Bronchus fibroblast of lung (primary cell): ENCODE results near the gene PRDM2. TPM values are rescaled to one million over a fixed set of nuclear protein-coding genes. Genes with fewer than 3 reads are reported as not detected.

ENCODE experiments used
- total RNA-seq: library from RNA; depleted of rRNA; stranded (reverse); fragments of >200 nt; gene quantifications from 2 replicates; pipeline ENCODE4 v1.2.3, GENCODE V29; 2015

The PRDM2 gene
- total RNA-seq: 6.2 and 7.3 TPM in 2 replicates

GRCh38 chr1:13699936-13700520 is at the start of gene PRDM2:
PRDM2 (plus strand) TSS chr1:13700188; CDS start chr1:13715606, 15,418 bp downstream.

Other genes starting within 250 kb of the PRDM2 start
- gene LRRC38, start 186.2 kb upstream of the PRDM2 start, total RNA-seq: not detected in 2 replicates
- gene PDPN, start 116.4 kb upstream of the PRDM2 start, total RNA-seq: 1.3 and 1.8 TPM in 2 replicates